NCI-H128 (cell line): ENCODE measurements around the gene DCP2.

Source experiments
- DNase-seq: peaks from one replicate; lab custom pipeline; 2025; ENCODE audit not compliant: unreplicated experiment; lab: John Stamatoyannopoulos, UW

The DCP2 gene

DNA sequence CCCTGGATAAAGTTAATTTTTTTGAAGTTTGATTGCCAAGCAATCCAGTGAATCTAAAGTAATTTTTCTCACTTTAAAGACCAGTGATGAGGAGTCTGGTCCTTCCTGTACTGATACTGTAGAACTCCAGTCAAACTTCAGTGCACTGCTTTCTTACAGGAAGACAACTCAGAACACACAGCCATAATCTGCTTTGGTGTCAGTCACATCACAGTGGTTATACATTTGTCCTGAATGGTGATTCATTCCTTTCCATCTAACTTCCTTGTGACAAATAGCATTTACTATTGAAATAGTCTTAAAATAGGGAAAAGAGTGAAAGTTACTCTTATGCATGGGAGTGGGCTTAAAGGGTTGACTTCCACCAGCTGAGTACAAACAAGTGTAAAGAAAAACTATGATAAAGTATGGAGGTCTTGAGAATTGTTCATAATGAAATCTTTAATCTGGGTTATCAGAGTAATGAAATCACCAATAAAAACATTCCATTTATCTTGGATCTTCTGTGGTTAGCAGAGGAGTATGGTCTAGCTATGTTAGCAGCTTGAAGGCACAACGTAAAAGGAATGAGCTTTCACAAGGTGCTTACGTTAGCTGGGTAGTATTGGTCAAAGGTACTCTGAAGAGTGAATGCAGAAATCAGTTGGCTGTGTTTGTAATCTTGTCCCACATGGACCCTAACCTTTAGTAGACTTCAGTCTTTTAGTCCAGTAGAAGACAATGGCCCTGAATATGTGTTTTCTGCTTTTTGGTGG, 41.5 kb downstream of the DCP2 start:
- DNase-seq, result no peak

GRCh38 chr5:113020461-113021273, 44.1 kb downstream of the DCP2 start:
- DNase-seq, result no peak

GRCh38 chr5:113022661-113023060, 46.1 kb downstream of the DCP2 start:
- no peak for DNase-seq

DNA sequence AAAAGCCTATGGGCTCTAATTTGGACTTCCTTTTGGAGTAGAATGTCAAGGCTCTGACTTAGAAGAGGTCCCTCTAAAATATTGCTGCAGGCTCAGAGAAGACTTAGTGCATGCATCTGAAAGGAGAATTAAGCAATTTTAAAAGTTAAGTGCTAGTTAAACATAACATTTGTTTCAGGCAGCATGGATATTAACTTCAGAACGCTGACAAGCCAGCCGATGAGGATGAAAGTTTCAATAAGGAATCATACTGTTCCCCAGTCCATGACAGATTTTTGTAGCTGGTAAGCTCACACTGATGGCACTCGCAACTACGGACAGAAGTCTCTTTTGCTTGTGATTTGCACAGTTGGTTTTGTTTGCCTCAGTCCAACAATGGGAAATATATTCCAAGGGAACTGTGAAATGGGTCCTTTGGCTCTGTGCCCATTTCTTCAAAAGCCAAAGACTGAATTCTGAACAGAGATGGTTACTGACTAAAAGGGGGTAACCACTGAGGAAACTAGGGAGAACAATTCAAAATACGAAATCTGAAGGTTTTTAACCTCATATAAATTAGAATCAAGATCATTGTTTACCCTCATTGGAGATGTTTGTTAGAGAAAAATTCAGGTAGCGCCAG, 47.6 kb downstream of the DCP2 start:
- no peak for DNase-seq

DNA sequence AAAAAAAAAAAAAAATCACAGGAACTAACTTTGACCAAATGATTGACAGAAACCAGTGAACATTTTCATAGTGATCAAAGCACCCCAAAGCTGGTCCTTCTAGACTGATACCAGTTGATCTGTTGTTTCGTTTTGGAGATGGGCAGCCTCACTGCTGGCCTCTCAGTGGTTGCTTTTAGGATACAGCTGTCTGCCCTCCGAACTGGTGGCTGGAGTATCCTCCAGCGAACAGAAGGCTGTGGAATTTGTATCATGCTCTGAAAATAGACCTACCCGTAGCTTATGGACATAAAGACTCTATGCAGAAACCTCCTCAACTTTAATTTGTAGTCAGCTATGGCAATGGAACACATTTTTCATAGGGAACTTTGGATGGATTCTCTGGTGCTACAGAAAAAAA, 49.0 kb downstream of the DCP2 start:
- no peak for DNase-seq

GRCh38 chr5:113026211-113026610, 49.6 kb downstream of the DCP2 start:
- DNase-seq, result no peak

- no peak for DNase-seq
These were observed 50.4 kb downstream of the DCP2 start for GRCh38 chr5:113027015-113027414.

DNA sequence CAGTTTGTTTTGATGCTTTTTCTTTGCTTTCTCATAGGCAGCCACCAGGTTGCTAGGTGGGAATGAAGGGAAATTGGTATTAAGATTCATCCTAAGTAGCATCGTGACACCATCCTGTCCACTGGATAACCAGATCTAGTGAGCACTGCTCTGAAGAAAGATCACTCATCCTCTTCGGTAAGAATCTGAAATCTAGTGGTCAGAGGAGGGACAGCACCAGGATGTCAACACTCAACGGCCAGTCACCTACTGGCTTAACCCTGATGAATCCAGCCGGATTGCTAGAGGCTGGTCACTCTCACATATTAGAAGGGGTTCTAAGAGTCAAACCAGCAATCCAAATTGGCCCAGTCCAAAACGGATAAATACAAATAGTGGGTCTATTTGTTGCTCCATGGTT, 50.8 kb downstream of the DCP2 start:
- no peak for DNase-seq

DNA sequence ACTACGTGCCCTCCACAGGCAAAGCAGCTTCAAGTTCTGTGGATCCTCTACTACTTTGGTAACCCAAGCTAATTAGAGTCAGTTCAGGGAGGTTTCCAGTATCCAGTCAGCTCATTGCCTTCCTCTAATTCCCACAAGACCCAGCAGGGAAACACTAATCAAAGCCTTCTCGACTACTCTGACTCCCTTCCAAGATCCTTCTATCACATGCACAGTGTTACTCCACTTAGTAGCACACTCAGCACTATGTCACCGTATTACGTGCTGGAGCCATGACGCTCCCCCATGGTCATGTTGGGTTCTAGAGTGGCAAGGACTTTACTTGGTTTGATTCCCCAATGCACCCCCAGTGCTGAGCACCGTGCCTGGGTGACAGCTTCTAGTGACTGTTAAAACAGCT, 53.0 kb downstream of the DCP2 start:
- no peak for DNase-seq

GRCh38 chr5:113031104-113031503, 54.5 kb downstream of the DCP2 start:
- no peak for DNase-seq

- no peak for DNase-seq
These were observed 55.0 kb downstream of the DCP2 start for GRCh38 chr5:113031557-113031956.

- no peak for DNase-seq
These were observed 57.7 kb downstream of the DCP2 start for GRCh38 chr5:113034182-113034773.

- no peak for DNase-seq
These were observed 58.5 kb downstream of the DCP2 start for GRCh38 chr5:113035096-113035495.

- no peak for DNase-seq
These were observed 59.7 kb downstream of the DCP2 start for GRCh38 chr5:113036321-113036720.

GRCh38 chr5:113036826-113037225, 60.2 kb downstream of the DCP2 start:
- no peak for DNase-seq

- no peak for DNase-seq
These were observed 61.5 kb downstream of the DCP2 start for GRCh38 chr5:113038136-113038535.

- no peak for DNase-seq
These were observed 62.1 kb downstream of the DCP2 start for GRCh38 chr5:113038714-113039113.

DNA sequence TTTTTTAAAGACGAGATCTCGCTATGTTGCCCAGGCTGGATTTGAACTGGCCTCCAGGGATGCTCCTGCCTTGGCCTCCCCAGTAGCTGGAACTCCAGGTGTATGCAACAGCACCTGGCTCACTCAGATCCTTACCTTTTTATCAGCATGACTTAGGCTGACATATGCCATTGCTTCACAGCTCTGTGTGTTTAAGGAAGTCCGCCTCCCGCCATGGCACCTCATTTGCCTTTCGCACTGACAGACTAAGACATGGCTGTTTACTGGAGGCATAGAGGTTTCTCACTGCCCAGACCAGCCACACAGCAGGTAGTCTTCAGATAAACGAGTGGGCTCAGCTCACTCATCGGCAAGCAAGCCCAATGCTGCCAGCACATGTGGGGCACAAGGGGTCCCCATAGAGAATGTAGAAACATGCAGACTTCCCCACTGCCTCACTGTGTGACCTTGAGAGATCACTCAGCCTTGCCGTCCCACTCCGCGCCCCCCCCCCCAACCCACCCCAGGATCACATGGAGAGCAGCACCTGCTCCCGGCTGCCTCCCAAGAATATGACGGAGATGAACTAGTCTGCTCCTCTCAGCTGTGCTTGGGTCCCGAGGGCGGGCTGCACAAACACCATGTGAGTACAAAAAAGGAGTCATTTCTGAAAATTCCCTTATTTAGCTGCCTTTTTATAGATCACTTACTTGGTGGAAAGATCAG, 62.8 kb downstream of the DCP2 start:
- DNase-seq, result no peak

GRCh38 chr5:113039934-113040285, 63.3 kb downstream of the DCP2 start:
- no peak for DNase-seq

DNA sequence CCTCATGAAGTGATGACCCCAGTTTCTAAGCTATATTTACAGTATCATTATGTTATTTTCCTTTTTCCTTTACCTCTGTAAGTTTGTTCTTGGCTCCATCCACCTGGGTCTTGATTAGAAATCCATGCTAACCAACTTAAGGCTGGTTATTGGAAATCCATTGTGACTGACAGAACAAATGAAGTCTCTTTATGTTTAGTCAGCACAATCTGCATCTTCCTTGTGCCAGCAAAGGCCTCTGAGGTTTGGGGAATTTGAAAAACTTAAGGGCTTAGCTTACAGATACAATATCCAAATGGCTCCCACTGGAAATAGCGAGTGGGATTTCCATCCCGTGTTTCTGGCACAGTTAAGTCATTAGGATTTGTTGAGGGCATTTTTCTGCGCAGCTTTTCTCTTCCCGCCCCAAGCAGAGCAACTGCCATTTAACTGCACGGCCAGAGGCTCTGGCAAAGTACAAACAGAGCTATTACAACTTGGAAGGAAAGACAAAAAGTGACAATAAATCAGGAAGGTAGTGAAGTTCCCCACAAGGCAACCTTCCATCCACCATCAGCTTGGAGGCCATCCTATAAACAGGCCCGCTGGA, 64.2 kb downstream of the DCP2 start:
- DNase-seq, result no peak
